NCI-H526 treated with DMSO at 0.1 percent for 48 hours (cell line): ENCODE measurements around the gene GTF2A1.
A peak's percentile ranks its signal among the peaks of the same experiment; 100 is the strongest.
"Not testable (repeated sequence)": the region's sequence is repeated elsewhere in the genome, so short reads cannot be mapped to it uniquely, and the experiment has no call there.

Source experiments
- DNase-seq: peaks from one replicate; lab custom pipeline; 2025; lab: John Stamatoyannopoulos, UW

The GTF2A1 gene

DNA sequence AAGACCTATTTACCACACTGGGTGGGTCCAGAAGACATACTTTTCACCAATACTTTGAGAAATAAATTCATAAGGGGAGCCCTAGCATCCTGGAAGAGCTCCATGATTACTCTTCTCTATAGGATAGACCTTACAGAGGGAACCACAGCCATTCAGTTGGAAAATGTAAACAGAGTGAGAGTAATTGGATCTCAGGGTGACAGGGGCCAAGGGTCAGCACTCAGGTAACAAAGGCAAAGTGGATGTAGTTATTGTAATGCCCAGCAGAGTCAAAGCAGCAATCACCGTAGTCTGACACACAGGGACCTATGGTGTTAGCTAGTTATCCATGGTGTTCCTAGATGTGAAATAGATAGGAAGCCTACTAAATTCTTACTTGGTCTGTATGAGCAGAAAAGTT, 10.8 kb upstream of the GTF2A1 start:
- no peak for DNase-seq

DNA sequence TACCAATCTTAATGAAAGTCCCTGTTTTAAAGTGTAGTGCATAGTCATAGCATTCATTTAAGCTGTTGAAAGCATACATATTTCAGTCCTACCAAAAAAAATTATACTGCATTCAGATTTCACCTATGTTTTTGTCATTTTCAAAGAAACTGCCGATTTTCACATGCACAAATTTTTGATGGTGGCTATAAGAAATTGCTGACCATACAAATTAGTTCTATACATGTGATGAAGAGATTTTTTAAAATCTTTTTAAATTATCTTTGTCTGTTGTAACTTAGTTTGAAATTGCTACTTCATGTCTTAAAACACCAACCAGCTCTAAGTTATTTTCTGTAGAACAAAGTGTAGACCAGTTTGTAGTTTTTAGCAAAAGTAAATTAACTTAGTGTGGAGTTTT, 3.5 kb upstream of the GTF2A1 start:
- DNase-seq: no peak

DNA sequence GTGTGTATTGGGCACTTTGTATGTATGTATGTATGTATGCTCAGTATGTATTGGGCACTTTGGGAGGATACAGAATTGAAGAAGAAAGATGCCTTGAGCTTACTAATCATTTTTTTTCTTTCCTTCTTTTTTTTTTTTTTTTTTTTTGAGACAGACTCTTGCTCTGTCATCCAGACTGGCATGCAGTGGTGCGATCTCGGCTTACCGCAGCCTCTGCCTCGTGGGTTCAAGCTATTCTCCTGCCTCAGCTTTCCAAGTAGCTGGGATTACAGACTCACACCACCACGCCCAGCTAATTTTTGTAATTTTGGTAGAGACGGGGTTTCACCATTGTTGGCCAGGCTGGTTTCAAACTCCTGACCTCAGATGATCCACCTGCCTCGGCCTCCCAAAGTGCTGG, 3.0 kb upstream of the GTF2A1 start:
- DNase-seq: not testable (repeated sequence)

DNA sequence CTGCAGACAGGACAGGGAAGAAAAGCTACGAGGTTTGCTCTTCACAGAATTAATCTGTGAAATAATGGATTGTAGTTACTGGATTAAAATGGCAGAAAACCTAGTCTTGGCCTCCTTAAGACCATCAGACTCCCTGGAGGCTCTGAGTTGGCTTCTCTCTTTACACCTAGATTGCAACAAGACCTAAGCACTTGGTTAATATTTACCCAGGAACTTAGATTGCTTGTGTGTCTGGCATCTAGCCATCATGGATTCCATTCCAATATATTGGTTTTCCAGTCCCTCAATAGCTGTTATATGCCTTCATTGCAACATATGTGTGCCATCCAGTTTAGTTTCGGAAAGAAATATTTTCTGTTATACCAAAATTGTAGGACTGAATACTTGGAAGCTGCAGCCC, 1.9 kb upstream of the GTF2A1 start:
- DNase-seq: no peak

DNA sequence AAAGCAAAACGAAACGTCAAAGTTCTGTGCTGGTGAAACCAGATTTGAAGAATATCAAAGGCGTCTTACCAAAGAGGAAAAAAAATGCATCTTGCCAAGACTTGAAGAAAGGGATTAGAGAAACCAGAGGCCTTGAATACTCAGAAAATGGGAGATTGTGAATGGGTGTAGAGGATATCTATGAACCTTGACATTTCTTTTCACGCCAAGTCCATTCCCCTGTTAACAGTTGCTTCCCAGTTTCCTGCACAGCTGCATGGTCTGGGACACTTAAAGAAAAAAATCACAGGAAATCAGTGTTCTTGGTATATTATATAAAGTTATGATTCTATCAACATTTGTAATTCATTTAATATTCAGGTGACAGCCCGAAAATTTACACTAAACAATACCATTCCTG, 1.4 kb upstream of the GTF2A1 start:
- no peak for DNase-seq

DNA sequence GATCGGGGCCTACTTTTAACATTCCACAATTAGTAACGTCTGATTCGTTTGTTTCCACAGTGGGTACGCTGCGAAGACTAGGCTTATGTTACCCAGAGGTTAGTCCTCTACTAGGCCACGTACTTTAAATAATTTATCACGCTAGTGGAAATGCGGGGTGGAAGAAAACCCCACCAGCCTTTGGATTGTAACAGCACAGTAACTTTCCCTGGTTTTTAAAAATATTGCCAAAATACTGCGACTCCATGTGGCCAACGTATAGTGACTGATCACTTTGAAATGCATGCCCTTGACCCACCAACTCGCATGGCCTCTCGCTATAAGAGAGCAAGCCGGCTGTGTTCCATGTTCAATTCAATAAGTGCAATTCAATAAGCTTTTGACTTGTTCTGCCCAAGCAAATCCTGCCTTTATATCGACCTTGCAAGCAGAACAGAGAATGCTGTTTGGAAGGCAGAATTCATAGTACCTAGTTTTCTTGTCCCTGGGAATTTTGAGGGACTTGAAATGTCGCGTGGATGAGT, 882 bp upstream of the GTF2A1 start:
- DNase-seq: no peak

DNA sequence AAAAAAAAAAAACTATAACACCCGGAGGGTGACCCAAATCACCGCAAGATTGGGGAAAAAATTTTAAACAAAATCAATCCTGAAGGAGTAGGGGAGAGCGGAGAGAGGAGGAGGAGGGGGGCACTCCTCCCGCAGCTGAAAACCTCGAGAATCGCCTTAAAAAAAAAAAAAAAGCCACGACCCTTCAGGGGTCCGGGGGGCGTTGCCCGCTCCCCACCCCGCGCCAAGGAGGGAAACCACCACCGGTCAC, 254 bp downstream of the GTF2A1 start:
- DNase-seq: no peak

DNA sequence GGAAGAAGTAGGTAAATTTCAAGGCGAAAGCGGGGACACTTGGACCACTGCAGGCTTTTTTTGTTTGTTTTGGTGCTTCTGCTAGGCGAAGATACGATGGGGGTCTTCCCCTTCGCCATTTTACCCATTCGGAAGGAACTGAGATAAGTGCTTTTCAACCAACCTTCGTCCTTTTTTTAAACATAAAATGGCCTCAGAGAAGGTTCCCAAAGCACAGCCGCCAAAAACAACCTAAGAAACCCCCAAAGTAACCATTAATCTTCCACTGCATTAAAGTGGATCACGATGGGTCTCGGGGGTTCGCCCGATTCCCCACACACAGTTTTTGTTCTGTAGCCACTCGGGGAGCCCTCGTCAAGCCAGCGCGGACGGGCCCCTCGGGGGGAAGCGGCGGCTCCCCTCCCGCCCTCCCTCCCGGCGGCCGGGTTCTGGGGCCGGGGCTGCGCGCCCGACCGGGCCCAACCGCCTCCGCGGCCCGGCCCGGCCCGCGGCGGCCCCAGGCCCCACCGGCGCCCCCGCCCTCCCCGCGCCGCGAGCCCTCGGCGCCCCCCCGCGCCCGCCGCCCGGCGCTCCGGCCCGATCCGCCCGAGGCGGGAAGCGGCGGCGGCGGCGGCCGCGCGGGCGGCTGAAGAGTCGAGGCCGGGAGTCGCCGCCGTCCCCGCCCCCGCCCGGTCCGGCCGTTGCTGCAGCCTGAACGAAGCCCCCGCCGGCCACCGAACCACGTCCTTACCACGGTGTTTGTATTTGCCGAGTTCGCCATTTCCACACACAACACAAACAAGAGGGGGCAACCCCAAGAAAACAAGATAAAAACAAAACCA, 790 bp downstream of the GTF2A1 start:
- DNase-seq: peak; percentile 52

DNA sequence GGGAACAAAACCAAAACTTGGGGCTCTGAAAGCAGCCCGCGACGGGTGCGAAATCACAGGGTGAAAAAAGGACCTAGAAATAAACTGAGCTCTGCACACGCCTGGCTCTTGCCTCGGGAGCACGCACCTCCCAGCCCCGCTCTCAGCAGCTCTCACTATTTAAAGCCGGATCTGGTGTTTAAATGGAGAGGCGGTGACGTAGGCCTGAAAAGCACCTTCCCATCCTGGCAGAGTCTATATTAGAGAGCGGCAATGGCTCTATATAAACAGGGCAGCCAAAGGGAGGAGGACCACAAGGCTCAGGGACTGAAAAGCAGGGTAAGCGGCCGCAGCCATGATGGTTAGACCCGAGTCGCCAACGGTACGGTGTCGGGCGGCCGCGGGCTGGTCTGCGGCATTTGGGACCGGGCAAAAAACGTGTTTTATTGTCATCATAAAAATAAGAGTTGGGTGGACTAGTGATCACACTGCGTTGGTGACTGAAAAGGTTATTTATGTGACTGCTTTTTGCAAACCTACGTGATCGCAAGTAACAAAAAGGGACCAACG, 1.5 kb downstream of the GTF2A1 start:
- peak; percentile 96 for DNase-seq

DNA sequence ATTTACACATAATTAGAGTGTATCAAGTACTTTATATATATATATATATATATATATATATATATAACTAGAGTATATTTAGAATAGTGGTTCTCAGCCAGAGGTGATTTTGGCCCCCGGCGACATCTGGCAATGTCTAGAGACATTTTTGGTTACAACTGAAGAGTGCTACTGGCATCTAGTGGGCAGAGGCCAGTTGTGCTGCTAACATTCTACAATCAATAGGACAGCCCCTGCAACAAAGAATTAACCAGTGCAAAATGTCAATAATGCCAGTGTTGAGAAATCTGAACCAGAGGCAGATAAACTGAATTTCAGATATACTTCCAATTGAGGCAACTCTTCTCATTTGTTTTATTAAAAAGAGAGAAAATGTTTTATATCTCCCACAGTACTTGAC, 8.9 kb downstream of the GTF2A1 start:
- no peak for DNase-seq

DNA sequence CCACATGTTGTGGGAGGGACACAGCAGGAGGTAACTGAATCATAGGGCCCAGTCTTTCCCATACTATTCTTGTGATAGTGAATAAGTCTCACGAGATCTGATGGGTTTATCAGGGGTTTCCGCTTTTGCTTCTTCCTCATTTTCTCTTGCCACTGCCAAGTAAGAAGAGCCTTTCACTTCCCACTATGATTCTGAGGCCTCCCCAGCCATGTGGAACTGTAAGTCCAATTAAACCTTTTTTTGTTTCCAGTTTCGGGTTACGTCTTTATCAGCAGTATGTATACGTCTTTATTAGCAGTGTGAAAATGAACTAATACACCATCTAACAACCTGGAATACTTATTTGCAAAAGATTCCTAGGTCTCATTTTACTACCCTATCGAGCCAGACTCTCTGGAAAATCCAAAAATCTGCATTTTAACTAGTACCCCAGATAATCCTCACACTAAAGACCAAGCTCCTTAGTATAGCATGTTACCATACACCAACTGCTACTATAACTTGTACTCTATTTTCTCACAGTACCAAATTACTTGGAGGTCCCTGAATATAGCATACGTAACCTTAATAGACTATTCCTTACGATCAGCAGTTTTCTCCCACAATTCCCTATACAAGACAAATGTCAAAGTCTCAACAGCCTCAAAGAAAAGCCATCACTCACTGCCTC, 11.5 kb downstream of the GTF2A1 start:
- DNase-seq: no peak

DNA sequence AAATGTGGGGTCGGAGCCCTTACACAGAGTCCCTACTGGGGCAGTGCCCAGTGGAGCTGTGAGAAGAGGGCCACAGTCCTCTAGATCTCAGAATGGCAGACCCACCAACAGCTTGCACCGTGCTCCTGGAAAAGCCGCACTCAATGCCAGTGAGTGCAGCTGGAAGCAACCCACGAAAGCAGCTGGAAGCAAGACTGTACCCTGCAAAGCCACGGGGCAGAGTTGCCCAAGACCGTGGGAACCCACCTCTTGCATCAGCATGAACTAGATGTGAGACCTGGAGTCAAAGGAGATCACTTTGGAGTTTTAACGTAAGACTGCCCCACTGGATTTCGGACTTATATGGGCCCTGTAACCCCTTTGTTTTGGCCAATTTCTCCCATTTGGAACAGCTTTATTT, 12.3 kb downstream of the GTF2A1 start:
- DNase-seq: no peak

DNA sequence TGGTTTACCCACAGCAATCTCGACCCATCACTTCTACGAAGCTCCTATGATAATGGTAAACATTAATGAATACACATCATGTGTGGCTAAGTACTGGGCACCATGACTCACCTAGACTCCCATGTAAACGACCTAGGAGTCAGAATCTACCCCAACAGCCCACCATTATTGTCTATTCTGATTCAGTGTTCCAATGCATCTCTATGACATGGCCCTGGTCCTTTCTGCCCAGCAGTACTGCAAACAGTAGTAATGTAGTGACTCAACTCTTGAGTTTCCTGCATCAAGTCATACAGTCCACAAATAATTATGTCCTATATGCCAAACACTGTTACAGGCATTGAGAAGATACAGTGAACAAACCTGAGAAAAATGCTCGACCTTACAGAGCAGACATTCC, 14.6 kb downstream of the GTF2A1 start:
- DNase-seq: no peak

DNA sequence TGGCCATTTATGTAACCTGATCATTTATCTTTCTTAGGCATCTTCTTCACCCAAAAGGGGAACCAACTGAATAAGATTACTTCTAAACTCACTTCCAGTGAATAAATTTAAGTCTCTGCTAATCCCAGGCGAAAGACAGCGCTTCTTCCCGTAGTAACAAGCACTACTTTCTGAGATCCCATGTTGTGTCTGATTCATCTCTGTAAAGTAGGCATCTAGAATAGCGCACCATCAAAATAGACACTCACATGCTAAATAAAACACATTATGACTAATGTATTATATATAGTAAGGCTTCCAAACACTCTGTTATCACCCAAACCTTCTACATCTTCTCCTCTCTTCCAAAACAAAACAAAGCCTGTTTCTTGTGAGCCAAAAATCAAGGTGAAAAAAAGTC, 15.1 kb downstream of the GTF2A1 start:
- DNase-seq: no peak

DNA sequence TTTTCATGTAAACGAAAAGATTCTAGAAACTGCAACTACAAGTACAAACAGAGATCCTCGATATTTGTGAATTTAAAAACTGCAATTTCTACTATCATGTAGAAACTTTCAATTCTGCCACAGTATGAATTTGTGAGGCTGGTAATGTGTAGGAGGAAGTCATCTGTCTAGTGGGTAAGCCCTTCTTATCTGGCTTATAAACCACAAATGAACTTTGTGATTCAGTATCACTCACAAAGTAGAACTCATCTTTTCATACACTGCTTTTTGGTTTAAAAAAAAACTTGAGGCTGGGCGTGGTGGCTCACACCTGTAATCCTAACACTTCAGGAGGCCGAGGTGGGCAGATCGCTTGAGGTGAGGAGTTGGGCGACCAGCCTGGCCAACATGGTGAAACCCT, 20.7 kb downstream of the GTF2A1 start:
- no peak for DNase-seq

DNA sequence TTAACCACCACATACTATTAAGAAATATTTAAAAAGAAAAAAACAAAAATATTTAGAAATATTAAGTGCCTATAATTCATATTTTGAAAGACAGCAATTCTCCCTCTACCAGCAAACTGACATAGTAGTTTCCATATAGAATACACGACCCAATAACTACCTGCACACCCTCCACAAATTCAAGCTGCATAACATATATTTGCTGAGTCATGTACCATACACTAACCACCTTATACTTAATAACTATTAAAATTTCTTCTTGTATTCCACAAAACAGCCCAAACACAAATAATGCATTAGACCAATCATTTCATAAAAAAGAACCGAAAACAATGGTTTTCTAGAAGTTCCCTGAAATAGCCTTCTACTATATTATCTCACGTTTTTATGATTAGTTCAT, 21.7 kb downstream of the GTF2A1 start:
- DNase-seq: no peak

DNA sequence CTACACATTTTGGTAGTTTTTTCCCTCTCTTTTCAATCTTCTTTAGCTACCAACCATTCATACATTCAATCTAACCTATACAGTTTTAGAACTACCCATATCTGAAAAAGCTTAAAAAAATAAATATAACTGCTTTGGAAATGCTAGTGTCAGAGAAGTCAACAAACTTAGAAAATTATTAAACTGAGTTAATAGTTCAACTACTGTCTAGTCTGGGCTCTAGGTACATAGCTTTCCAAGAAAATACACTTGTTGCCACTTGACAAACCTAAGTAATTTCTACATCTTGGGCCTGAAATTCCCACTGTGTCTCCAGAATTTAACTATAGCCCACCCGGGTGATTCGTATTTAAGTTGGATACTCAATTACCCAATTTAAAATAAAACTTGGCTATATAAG, 22.1 kb downstream of the GTF2A1 start:
- DNase-seq: no peak

DNA sequence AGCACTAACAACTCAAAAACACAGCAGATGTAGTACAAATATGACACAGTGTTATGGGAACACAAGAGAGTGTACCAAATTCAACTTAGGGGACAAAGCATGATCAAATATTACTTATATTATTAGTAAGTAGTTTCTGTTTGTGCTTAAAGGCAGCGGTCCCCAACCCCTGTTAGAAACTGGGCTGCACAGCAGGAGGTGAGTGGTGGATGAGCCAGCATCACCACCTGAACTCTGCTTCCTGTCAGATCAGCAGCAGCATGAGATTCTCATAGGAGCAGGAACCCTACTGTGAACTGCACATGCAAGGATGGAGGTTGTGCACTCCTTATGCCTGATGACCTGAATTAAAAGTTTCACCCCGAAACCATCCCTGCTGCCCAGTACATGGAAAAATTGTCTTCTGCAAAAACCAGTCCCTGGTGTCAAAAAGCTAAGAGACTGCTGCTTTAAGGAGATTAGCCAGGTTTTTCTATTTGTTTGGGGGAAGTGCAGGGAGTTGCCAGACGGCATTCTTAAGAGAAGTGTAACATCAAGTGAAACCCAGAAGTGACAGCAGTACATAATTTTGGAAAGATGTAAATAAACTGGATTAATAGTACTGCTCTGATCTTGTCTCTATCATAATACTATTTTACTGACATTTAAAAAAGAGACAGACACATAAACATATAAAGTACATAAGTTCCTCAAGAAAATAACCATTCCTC, 26.7 kb downstream of the GTF2A1 start:
- DNase-seq: no peak

DNA sequence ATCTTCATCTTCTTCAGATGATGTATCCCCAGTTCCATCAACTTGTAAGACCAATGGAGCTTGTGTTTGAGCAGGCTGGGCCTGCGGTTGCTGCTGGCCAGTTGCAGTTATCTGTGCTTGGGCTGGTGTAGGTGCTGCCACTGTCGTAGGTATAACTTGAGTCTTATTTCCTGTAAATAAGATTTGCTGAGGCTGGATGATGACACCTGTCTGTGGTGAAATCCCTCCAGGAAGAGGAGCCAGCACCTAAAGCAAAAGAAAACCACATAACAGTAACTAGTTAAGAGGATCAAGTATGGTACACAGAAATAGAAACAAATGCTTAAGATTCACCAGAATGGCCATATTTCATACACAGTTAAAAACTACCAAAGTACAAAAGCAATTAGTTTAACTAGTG, 28.2 kb downstream of the GTF2A1 start:
- DNase-seq: no peak

DNA sequence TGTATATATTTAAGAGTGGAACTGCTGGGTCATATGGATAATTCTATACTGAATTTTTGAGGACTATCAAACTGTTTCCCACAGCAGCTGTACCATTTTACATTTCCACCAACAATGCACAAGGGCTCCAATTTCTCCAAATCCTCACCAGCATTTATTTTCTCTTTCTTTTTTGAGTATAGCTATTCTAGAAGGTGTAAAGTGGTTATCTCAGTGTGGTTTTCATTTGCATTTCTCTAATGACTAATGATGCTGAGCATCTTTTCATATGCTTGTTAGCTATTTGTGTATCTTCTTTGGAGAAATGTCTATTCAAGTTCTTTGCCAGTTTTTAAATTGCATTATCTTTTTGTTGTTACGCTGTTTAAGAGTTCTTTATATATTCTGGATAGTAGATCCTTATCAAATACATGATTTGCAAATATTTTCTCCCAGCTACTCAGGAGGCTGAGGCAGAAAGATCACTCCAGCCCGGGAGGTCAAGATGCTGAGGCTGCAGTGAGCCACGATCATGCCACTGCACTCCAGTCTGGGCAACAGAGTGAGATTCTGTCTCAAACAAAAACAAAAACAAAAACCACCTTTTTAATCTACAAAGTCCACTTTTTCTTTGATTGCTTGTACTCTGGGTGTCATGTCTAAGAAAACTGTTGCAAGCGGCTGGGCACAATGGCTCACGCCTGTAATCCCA, 32.8 kb downstream of the GTF2A1 start:
- DNase-seq: no peak

DNA sequence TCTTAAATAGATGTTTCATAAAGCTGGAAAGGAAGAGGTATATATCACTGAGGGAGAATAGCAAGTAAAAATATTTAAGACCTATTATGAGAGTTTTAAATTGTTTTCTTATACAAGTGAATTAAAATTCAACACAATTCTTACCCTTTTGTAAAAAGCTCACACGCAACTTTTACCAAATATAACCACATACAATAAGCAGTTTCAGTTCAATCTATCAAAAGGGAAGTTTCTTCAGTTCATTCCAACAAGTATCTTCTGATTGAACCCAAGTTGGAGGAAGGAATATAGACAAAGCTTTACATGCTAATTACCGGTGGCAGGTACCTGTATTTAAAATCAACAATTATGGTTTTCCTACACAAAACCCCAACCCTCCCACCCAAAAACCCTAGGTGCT, 41.1 kb downstream of the GTF2A1 start:
- no peak for DNase-seq

DNA sequence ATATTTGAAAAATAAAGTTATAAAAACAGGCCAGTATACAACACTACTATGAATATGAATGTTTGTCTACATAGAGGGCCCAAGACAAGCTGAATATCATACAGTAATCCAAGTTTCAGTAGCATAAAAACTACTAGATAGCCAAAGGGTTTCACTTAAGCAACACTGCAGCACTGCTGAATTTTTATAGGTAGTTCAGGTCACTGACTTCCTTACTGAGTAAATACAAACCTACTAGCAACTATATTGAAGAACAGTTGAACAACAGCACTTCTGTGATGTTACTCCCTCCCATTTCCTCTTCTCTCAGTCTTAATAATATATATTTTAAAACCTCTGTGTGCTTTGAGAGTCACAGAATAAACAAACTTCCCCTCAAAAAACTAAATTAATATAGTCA, 42.7 kb downstream of the GTF2A1 start:
- DNase-seq: peak; percentile 38
